ENCODE measurements around the gene NMB. TPM values are rescaled to one million over a fixed set of nuclear protein-coding genes. Genes with fewer than 3 reads are reported as not detected.

NMB gene, protein sequence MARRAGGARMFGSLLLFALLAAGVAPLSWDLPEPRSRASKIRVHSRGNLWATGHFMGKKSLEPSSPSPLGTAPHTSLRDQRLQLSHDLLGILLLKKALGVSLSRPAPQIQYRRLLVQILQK
- total RNA-seq (ENCODE audit: unreplicated experiment), result 14.3 TPM
- long read RNA-seq, transcript NMB-201 (3 exons, 1,007 nt), result major isoform, 13 of 14 reads
- long read RNA-seq, partial matches to known transcripts, result 1 of 14 reads
- long read RNA-seq, other reads (novel, unspliced or antisense), result 0 of 14 reads

DNA sequence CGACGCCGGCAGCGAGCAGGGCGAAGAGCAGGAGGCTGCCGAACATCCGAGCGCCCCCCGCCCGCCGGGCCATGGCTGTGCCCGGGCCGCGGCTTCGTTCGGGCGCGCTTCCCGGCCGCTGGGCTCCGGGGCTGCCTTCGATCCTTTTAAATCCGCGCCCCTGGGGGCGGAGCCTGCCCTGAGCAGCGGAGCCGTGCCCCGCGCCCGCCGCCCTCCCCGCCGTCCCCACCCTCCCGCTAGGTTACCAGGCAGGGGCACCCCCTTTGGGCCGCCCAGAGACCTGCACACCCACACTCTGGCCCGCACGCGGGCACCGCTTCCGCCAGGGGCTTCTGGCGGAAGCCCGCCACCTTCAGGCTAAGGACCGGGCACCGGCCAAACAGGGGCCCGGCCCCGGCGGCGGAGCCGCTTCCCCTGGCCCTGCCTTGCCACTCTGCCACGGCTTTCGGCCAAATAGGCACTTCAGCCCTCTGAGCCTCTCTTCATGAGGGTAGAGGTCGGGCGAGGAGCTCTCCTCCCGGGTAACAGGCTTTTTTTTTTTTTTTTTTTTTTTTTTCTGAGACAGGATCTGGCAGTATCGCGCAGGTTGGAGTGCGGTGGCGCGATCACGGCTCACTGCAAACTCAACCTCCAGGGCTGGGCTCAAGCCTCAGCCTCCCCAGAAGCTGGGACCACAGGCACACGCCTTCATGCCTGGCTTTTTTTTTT lies at the start of gene NMB:
Gene NMB, minus strand, starts transcription at position 120 of the 708 bp plus-strand sequence. Its CDS starts 47 bp downstream, at position 73.
- peaks cover 11% of the 10 kb centered on the region for H3K36me3 Mint-ChIP-seq (ENCODE audit: low read depth, unreplicated experiment)
- H3K4me3 Mint-ChIP-seq (ENCODE audit: unreplicated experiment), result peak within 1 kb of the TSS; percentile 89
- peaks cover 21% of the 10 kb centered on the region for H3K27me3 Mint-ChIP-seq (ENCODE audit: unreplicated experiment)
- no peaks in the 10 kb centered on the region for H3K9me3 Mint-ChIP-seq (ENCODE audit: unreplicated experiment)
- H3K27ac Mint-ChIP-seq (ENCODE audit: unreplicated experiment), result peak within 1 kb of the TSS; percentile 30
- TF ChIP-seq, protein P1, sequence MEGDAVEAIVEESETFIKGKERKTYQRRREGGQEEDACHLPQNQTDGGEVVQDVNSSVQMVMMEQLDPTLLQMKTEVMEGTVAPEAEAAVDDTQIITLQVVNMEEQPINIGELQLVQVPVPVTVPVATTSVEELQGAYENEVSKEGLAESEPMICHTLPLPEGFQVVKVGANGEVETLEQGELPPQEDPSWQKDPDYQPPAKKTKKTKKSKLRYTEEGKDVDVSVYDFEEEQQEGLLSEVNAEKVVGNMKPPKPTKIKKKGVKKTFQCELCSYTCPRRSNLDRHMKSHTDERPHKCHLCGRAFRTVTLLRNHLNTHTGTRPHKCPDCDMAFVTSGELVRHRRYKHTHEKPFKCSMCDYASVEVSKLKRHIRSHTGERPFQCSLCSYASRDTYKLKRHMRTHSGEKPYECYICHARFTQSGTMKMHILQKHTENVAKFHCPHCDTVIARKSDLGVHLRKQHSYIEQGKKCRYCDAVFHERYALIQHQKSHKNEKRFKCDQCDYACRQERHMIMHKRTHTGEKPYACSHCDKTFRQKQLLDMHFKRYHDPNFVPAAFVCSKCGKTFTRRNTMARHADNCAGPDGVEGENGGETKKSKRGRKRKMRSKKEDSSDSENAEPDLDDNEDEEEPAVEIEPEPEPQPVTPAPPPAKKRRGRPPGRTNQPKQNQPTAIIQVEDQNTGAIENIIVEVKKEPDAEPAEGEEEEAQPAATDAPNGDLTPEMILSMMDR (IDR thresholded peaks at IDR 0.05; ENCODE audit: unreplicated experiment), result peak; percentile 41
- peak; percentile 82 for DNase-seq (ENCODE audit: low spot score)
- H3K4me1 Mint-ChIP-seq (ENCODE audit: unreplicated experiment), result peaks cover 20% of the 10 kb centered on the region

DNA sequence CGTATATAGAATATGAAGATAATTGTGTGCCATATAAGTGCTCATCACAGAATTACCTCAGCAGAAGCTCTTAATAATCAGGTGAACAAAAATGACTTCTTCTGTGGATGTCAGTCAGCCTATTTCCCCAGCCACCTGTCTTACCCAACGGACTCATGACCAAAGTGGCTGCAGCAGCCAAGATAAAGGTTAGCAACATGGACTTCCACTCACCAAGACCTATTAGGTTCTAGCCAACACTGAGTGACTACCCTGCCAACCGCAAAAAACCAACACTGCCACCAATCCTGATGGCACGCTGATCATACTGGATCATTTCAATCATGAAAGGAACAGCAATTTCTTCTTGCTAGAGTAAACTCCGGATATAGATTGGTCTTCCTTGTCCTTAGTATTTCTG lies 45.8 kb upstream of the NMB start:
- H3K4me3 Mint-ChIP-seq (ENCODE audit: unreplicated experiment), result no peak overlapping the region
- no peaks in the 10 kb centered on the region for H3K9me3 Mint-ChIP-seq (ENCODE audit: unreplicated experiment)
- DNase-seq (ENCODE audit: low spot score), result no peak
- H3K27ac Mint-ChIP-seq (ENCODE audit: unreplicated experiment), result no peak overlapping the region
- no peaks in the 10 kb centered on the region for H3K36me3 Mint-ChIP-seq (ENCODE audit: low read depth, unreplicated experiment)
- H3K27me3 Mint-ChIP-seq (ENCODE audit: unreplicated experiment), result no peaks in the 10 kb centered on the region
- TF ChIP-seq, protein P1 (IDR thresholded peaks at IDR 0.05; ENCODE audit: unreplicated experiment), result no peak
- no peaks in the 10 kb centered on the region for H3K4me1 Mint-ChIP-seq (ENCODE audit: unreplicated experiment)

DNA sequence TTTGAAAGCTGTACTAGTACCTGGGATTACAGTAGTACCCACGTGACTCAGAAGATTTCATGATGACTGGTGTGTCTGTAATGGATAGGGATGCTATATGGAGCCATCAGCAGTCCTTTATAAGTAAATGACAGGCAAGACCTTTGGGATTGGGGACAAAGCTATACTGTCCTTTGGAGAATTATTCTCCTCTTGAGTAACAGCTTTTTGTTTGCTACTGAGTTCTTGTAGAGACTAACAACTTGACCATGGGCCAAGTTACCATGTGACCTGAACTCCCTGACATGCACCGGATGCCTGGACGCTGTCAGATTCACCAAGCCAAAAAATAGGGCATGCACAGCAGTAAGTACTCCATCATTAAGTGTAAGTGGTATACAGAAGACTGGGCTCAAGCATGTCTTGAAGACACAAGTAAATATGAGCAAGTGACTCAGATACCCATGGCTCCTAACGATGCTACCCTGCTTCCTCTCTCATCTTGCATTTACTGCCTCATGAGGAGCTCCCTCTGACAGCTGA lies 45.0 kb upstream of the NMB start:
- Mint-ChIP-seq H3K36me3 (ENCODE audit: low read depth, unreplicated experiment) (no peaks in the 10 kb centered on the region), H3K27me3 (ENCODE audit: unreplicated experiment) (no peaks in the 10 kb centered on the region), H3K27ac (ENCODE audit: unreplicated experiment) (no peak overlapping the region), H3K9me3 (ENCODE audit: unreplicated experiment) (no peaks in the 10 kb centered on the region), H3K4me3 (ENCODE audit: unreplicated experiment) (no peak overlapping the region), H3K4me1 (ENCODE audit: unreplicated experiment) (no peaks in the 10 kb centered on the region)
- no peak for DNase-seq (ENCODE audit: low spot score)
- TF ChIP-seq, protein P1 (IDR thresholded peaks at IDR 0.05; ENCODE audit: unreplicated experiment), result no peak

DNA sequence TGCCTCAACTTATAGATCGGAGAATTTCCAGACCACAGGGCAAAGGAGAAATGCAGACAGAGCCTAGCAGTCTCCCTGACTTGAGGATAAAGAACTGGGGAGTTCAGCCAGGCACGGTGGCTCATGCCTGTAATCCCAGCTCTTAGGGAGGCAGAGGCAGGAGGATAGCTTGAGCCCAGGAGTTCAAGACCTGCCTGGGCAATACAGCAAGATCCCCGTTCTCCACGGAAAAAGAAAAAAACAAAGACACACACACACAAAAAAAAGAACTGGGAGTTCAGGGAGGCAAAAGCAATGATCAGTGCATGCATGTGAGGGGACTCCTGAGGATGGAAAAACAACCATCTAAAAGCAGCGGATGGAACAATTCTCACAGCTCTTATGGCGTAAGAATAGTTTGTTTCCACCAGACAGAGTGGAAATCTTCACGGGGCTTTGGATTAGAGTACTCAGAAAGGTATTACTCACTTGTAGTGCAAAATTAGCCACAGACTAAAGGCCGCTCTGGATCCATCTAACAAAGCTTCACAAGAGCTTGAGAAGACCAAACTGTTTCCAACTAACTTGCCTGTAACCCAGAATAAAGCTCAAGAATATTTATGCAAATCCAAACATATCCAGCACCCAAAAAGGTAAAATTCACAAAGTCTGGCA lies 41.7 kb upstream of the NMB start:
- DNase-seq (ENCODE audit: low spot score), result no peak
- Mint-ChIP-seq H3K27me3 (ENCODE audit: unreplicated experiment) (no peaks in the 10 kb centered on the region), H3K9me3 (ENCODE audit: unreplicated experiment) (no peaks in the 10 kb centered on the region), H3K27ac (ENCODE audit: unreplicated experiment) (no peak overlapping the region), H3K4me1 (ENCODE audit: unreplicated experiment) (no peaks in the 10 kb centered on the region), H3K36me3 (ENCODE audit: low read depth, unreplicated experiment) (no peaks in the 10 kb centered on the region), H3K4me3 (ENCODE audit: unreplicated experiment) (no peak overlapping the region)
- TF ChIP-seq, protein P1 (IDR thresholded peaks at IDR 0.05; ENCODE audit: unreplicated experiment), result no peak

All from endothelial cell (in vitro differentiated cells).